Common myeloid progenitor, CD34-positive (primary cell): ENCODE measurements around the gene IQSEC2.

Experiments used
- CTCF ChIA-PET: fragments of 350-600 bp; sonication (Branson Sonifier 250); formaldehyde crosslinking; loops from one replicate; lab custom pipeline; 2021; ENCODE audit warnings: antibody characterized with exemption; lab: Charles Lee
- POLR2A ChIA-PET: fragments of 350-600 bp; sonication (Branson Sonifier 250); formaldehyde crosslinking; loops from one replicate; lab custom pipeline; 2021; ENCODE audit warnings: antibody characterized with exemption; lab: Charles Lee
- DNase-seq, 3 donors: peaks; one replicate each; pipeline versions ENCODE4 v3.0.0 to v3.0.0-alpha.2; 2013
- H3K27ac ChIP-seq, 2 experiments: 1 replicate in 1 of 2; 2 replicates in 1 of 2; pipeline ENCODE4 v1.7.0; 2013; ENCODE audit warnings: inconsistent platforms in 2 of 2, low read length in 2 of 2, mild to moderate bottlenecking in 2 of 2, low read depth in 1 of 2, moderate library complexity in 1 of 2; ENCODE audit not compliant: severe bottlenecking in 2 of 2, insufficient read depth in 1 of 2, poor library complexity in 1 of 2
- H3K27me3 ChIP-seq, 5 experiments: replicated peaks in 2 of 5; 1 replicate in 3 of 5; 2 replicates in 2 of 5; pipeline versions ENCODE4 v1.6.1 to v1.7.0; 2013; ENCODE audit warnings: low read length in 4 of 5, mild to moderate bottlenecking in 2 of 5, moderate library complexity in 2 of 5, inconsistent platforms in 1 of 5; ENCODE audit not compliant: insufficient read depth in 5 of 5, control insufficient read depth in 4 of 5
- H3K36me3 ChIP-seq, 4 experiments: 1 replicate in 2 of 4; 2 replicates in 2 of 4; pipeline versions ENCODE4 v1.6.1 to v1.7.0; 2013; ENCODE audit warnings: low read length in 3 of 4, control low read depth in 1 of 4, mild to moderate bottlenecking in 1 of 4; ENCODE audit not compliant: control insufficient read depth in 4 of 4, insufficient read depth in 4 of 4
- H3K4me1 ChIP-seq, 4 experiments: 1 replicate in 3 of 4; 2 replicates in 1 of 4; pipeline versions ENCODE4 v1.6.1 to v1.7.1; 2013; ENCODE audit warnings: low read length in 3 of 4, mild to moderate bottlenecking in 3 of 4, control low read depth in 1 of 4, inconsistent platforms in 1 of 4, moderate library complexity in 1 of 4; ENCODE audit not compliant: control insufficient read depth in 4 of 4, insufficient read depth in 4 of 4; ENCODE audit errors: control extremely low read depth in 1 of 4
- H3K4me3 ChIP-seq, 7 experiments: 1 replicate in 4 of 7; 2 replicates in 3 of 7; pipeline versions ENCODE4 v1.5.1 to v1.7.0; 2013; ENCODE audit warnings: mild to moderate bottlenecking in 7 of 7, low read length in 6 of 7, moderate library complexity in 6 of 7, inconsistent platforms in 2 of 7, low read depth in 2 of 7, control low read depth in 1 of 7; ENCODE audit not compliant: insufficient read depth in 4 of 7, control insufficient read depth in 1 of 7; ENCODE audit errors: extremely low read depth in 1 of 7
- H3K9me3 ChIP-seq, 5 experiments: 1 replicate in 4 of 5; 2 replicates in 1 of 5; pipeline versions ENCODE4 v1.6.1 to v1.7.1; 2013; ENCODE audit warnings: low read length in 4 of 5, mild to moderate bottlenecking in 2 of 5, inconsistent platforms in 1 of 5, low read depth in 1 of 5, moderate library complexity in 1 of 5; ENCODE audit not compliant: control insufficient read depth in 4 of 5, insufficient read depth in 2 of 5; ENCODE audit errors: control extremely low read depth in 1 of 5
- WGBS: methylation state at CpG from one replicate; pipeline ENCODE4 v1.1.5; 2013; ENCODE audit not compliant: insufficient coverage; 5-methylcytosine and 5-hydroxymethylcytosine counted together

Gene IQSEC2

GRCh38 chrX:53255738-53256191, 25.6 kb downstream of the IQSEC2 start:
- Histone ChIP-seq H3K9me3 (peaks cover 0 to 2% (median 0%) of the 10 kb centered on the region in 5 experiments), H3K4me1 (peaks cover 0 to 7% (median 0%) of the 10 kb centered on the region in 4 experiments), H3K27ac (peak overlapping the region in 1 of 2 experiments; percentile 5), H3K36me3 (no peaks in the 10 kb centered on the region), H3K4me3 (no peak overlapping the region), H3K27me3 (peaks cover 0 to 35% (median 0%) of the 10 kb centered on the region in 5 experiments)
- DNase-seq = peak; percentile 29 to 86 (median 74)
- CTCF ChIA-PET = interaction anchor here (0.8 to 1.5 kb wide), 6 partner anchors 9 to 58 kb away, joined by 3 to 8 read pairs (median 4); no protein-coding TSS in a partner anchor
- POLR2A ChIA-PET = interaction anchor here (0.5 to 0.6 kb wide), 2 partner anchors 15 to 47 kb away, joined by 3 read pairs; no protein-coding TSS in a partner anchor
- 91% methylated on average over 4 of the region's 9 CpGs for WGBS

- 94% methylated on average over 13 of the region's 22 CpGs for WGBS
- ChIA-PET POLR2A (no interaction called here), CTCF (interaction anchor here (0.9 to 1.3 kb wide), 3 partner anchors 8 to 31 kb away, joined by 3 to 8 read pairs (median 4); no protein-coding TSS in a partner anchor)
Observed at GRCh38 chrX:53254570-53255461, 26.6 kb downstream of the IQSEC2 start.

GRCh38 chrX:53253293-53254020, 27.9 kb downstream of the IQSEC2 start:
- Histone ChIP-seq H3K9me3 (peaks cover 0 to 2% (median 0%) of the 10 kb centered on the region in 5 experiments), H3K4me1 (peaks cover 0 to 7% (median 0%) of the 10 kb centered on the region in 4 experiments), H3K27ac (no peak overlapping the region), H3K36me3 (no peaks in the 10 kb centered on the region), H3K4me3 (no peak overlapping the region), H3K27me3 (peaks cover 0 to 27% (median 0%) of the 10 kb centered on the region in 5 experiments)
- CTCF ChIA-PET = interaction anchor here (1.2 to 2.3 kb wide), 7 partner anchors 9 to 229 kb away, joined by 3 to 8 read pairs (median 5); no protein-coding TSS in a partner anchor
- WGBS = 86% methylated on average over 2 of the region's 3 CpGs
- POLR2A ChIA-PET = no interaction called here
- DNase-seq = no peak

More at GRCh38 chrX:53254570-53255461, 26.6 kb downstream of the IQSEC2 start:
- no peak for DNase-seq
- Histone ChIP-seq H3K4me3 (no peak overlapping the region), H3K27ac (no peak overlapping the region), H3K27me3 (peaks cover 0 to 29% (median 0%) of the 10 kb centered on the region in 5 experiments), H3K9me3 (peaks cover 0 to 2% (median 0%) of the 10 kb centered on the region in 5 experiments), H3K4me1 (peaks cover 0 to 7% (median 0%) of the 10 kb centered on the region in 4 experiments), H3K36me3 (no peaks in the 10 kb centered on the region)

GRCh38 chrX:53251307-53251706, 30.1 kb downstream of the IQSEC2 start:
- Histone ChIP-seq H3K4me3 (no peak overlapping the region), H3K4me1 (peaks cover 0 to 6% (median 0%) of the 10 kb centered on the region in 4 experiments), H3K27ac (no peak overlapping the region), H3K9me3 (peaks cover 0 to 2% (median 0%) of the 10 kb centered on the region in 5 experiments), H3K27me3 (peaks cover 0 to 17% (median 0%) of the 10 kb centered on the region in 5 experiments), H3K36me3 (no peaks in the 10 kb centered on the region)
- ChIA-PET POLR2A (no interaction called here), CTCF (interaction anchor here (1.2 to 2.6 kb wide), 4 partner anchors 11 to 185 kb away, joined by 3 to 8 read pairs (median 4); no protein-coding TSS in a partner anchor)
- WGBS = 88% methylated on average over 1 of the region's 2 CpGs
- DNase-seq = no peak

GRCh38 chrX:53250556-53250955, 30.8 kb downstream of the IQSEC2 start:
- POLR2A ChIA-PET = no interaction called here
- no peak overlapping the region for H3K27ac ChIP-seq
- WGBS = 86% methylated on average over 14 of the region's 19 CpGs
- no peak for DNase-seq
- CTCF ChIA-PET = interaction anchor here (1.2 to 2.6 kb wide), 6 partner anchors 10 to 185 kb away, joined by 3 to 8 read pairs (median 6); partner anchors contain the start of gene IQSEC2
- H3K27me3 ChIP-seq = peaks cover 0 to 10% (median 0%) of the 10 kb centered on the region in 5 experiments
- H3K4me1 ChIP-seq = peaks cover 0 to 2% (median 0%) of the 10 kb centered on the region in 4 experiments
- no peaks in the 10 kb centered on the region for H3K36me3 ChIP-seq
- no peak overlapping the region for H3K4me3 ChIP-seq
- peaks cover 0 to 2% (median 0%) of the 10 kb centered on the region in 5 experiments for H3K9me3 ChIP-seq

GRCh38 chrX:53249408-53250042, 31.9 kb downstream of the IQSEC2 start:
- no CpG with 5 or more reads among the region's 1 CpG for WGBS
- Histone ChIP-seq H3K4me1 (no peaks in the 10 kb centered on the region), H3K36me3 (no peaks in the 10 kb centered on the region), H3K27me3 (peaks cover 0 to 9% (median 0%) of the 10 kb centered on the region in 5 experiments), H3K27ac (no peak overlapping the region), H3K9me3 (peaks cover 0 to 2% (median 0%) of the 10 kb centered on the region in 5 experiments), H3K4me3 (no peak overlapping the region)
- ChIA-PET POLR2A (no interaction called here), CTCF (interaction anchor here (0.6 to 2.6 kb wide), 7 partner anchors 9 to 206 kb away, joined by 3 to 8 read pairs (median 5); partner anchors contain the start of gene IQSEC2)
- no peak for DNase-seq
